Astrocyte of the spinal cord (primary cell): ENCODE results near the gene TSPAN9.

Experiments
- DNase-seq: peaks from one replicate; pipeline ENCODE4 v3.0.0; 2011; ENCODE audit warnings: low read depth, low spot score
- H3K4me3 ChIP-seq: 2 replicates; pipeline ENCODE4 v1.5.1; 2011; ENCODE audit warnings: low read depth, mild to moderate bottlenecking, low read length, moderate library complexity
- in situ Hi-C: cut with HindIII; loops from 2 replicates; pipeline ENCODE4 v1.10.0; 2017; ENCODE audit warnings: low sequenced_read_pairs
- TF ChIP-seq, protein P1 (sequence below): IDR thresholded peaks from 2 replicates; pipeline ENCODE4 v1.5.1; 2012; ENCODE audit warnings: low read depth, mild to moderate bottlenecking, low read length, inconsistent platforms

Gene TSPAN9

GRCh38 chr12:3332188-3332587, 255.0 kb downstream of the TSPAN9 start:
- TF ChIP-seq, protein P1, sequence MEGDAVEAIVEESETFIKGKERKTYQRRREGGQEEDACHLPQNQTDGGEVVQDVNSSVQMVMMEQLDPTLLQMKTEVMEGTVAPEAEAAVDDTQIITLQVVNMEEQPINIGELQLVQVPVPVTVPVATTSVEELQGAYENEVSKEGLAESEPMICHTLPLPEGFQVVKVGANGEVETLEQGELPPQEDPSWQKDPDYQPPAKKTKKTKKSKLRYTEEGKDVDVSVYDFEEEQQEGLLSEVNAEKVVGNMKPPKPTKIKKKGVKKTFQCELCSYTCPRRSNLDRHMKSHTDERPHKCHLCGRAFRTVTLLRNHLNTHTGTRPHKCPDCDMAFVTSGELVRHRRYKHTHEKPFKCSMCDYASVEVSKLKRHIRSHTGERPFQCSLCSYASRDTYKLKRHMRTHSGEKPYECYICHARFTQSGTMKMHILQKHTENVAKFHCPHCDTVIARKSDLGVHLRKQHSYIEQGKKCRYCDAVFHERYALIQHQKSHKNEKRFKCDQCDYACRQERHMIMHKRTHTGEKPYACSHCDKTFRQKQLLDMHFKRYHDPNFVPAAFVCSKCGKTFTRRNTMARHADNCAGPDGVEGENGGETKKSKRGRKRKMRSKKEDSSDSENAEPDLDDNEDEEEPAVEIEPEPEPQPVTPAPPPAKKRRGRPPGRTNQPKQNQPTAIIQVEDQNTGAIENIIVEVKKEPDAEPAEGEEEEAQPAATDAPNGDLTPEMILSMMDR: no peak
- in situ Hi-C loops: no loop called here
- no peak overlapping the region for H3K4me3 ChIP-seq
- DNase-seq: no peak

GRCh38 chr12:3333583-3333982, 256.4 kb downstream of the TSPAN9 start:
- TF ChIP-seq, protein P1: no peak
- no peak overlapping the region for H3K4me3 ChIP-seq
- in situ Hi-C loops: no loop called here
- DNase-seq: no peak

GRCh38 chr12:3333991-3334391, 256.8 kb downstream of the TSPAN9 start:
- no peak overlapping the region for H3K4me3 ChIP-seq
- DNase-seq: no peak
- TF ChIP-seq, protein P1: no peak
- in situ Hi-C loops: no loop called here

DNA sequence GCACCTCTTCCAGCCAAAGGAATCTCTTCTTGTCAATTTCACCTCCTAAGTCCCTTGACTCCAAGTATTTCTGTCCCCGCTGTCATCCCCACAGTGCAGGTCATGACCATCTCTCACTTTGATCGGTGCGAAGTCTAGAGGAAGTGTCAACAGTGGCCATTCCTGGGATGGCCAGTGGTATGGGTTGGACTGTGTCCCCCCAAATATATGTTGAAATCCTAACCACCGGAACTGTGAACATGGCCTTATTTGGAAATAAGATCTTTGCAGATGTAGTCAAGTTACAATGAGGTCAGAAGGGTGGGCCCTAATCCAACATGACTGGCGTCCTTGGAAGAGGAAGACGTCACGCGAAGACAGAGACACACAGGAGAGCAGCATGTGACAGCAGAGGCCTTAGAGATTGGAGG, 257.9 kb downstream of the TSPAN9 start:
- no peak overlapping the region for H3K4me3 ChIP-seq
- in situ Hi-C loops: no loop called here
- TF ChIP-seq, protein P1: no peak
- no peak for DNase-seq
